IMR-90 (cell line): Measurements from ENCODE around the gene SH3TC1. TPM values are rescaled to one million over a fixed set of nuclear protein-coding genes. Genes with fewer than 3 reads are reported as not detected.

Source experiments
- ATAC-seq: fragments of 200-7000 bp; cut with Tn5 transposase; 2 replicates; pipeline ENCODE4 v1.9.1; 2020; ENCODE audit warnings: low read depth, mild to moderate bottlenecking, moderate library complexity
- BruUV-seq: library from RNA; stranded (reverse); fragments of 400-500 nt; replicated peaks from 2 replicates; lab custom pipeline; 2021; lab: Mats Ljungman, UMichigan
- CTCF ChIA-PET: fragments of 300-600 bp; formaldehyde crosslinking; extraction: SDS; loops from one replicate; lab custom pipeline; 2021; ENCODE audit warnings: antibody characterized with exemption; lab: Yijun Ruan, JAX
- POLR2A ChIA-PET: fragments of 300-600 bp; sonication (Branson Sonifier 250); formaldehyde crosslinking; loops from one replicate; lab custom pipeline; 2022; ENCODE audit warnings: antibody characterized with exemption; ENCODE audit not compliant: unreplicated experiment; lab: Charles Lee
- DNase-seq: peaks from one replicate; pipeline ENCODE4 v3.0.0; 2013
- H2AFZ ChIP-seq: replicated peaks from 2 replicates; pipeline ENCODE3; 2013; ENCODE audit warnings: low read length, mild to moderate bottlenecking; ENCODE audit not compliant: poor library complexity
- H2AK5ac ChIP-seq: 2 replicates; pipeline ENCODE4 v1.6.1; 2013; ENCODE audit warnings: low read depth, low read length, inconsistent platforms
- H2AK9ac ChIP-seq: replicated peaks from 2 replicates; pipeline ENCODE3; 2013; ENCODE audit warnings: mild to moderate bottlenecking, low read depth, low read length, moderate library complexity; ENCODE audit not compliant: poor library complexity
- H2BK120ac ChIP-seq: 2 replicates; pipeline ENCODE4 v1.6.1; 2013; ENCODE audit warnings: low read depth, low read length, inconsistent platforms
- H2BK15ac ChIP-seq: 3 replicates; pipeline ENCODE4 v1.6.1; 2013; ENCODE audit warnings: low read depth, low read length, inconsistent platforms
- H2BK20ac ChIP-seq: 2 replicates; pipeline ENCODE4 v1.6.1; 2013; ENCODE audit warnings: low read depth, mild to moderate bottlenecking, inconsistent platforms, low read length, moderate library complexity
- H2BK5ac ChIP-seq: 2 replicates; pipeline ENCODE4 v1.6.1; 2013; ENCODE audit warnings: mild to moderate bottlenecking, low read depth, low read length, inconsistent platforms; ENCODE audit not compliant: poor library complexity, severe bottlenecking
- H3K14ac ChIP-seq: replicated peaks from 2 replicates; pipeline ENCODE4 v1.6.1; 2013; ENCODE audit warnings: low read depth, low read length, inconsistent platforms
- H3K18ac ChIP-seq: 2 replicates; pipeline ENCODE4 v1.6.1; 2013; ENCODE audit warnings: low read depth, low read length, control low read depth
- H3K23ac ChIP-seq: 2 replicates; pipeline ENCODE4 v1.6.1; 2013; ENCODE audit warnings: low read depth, low read length, inconsistent platforms
- H3K27ac ChIP-seq: 2 replicates; pipeline ENCODE4 v1.5.1; 2013; ENCODE audit warnings: mild to moderate bottlenecking, control low read depth, low read length; ENCODE audit not compliant: insufficient read depth
- H3K27me3 ChIP-seq: 2 replicates; pipeline ENCODE4 v1.6.1; 2013; ENCODE audit warnings: low read length; ENCODE audit not compliant: control insufficient read depth, insufficient read depth
- H3K36me3 ChIP-seq: 2 replicates; pipeline ENCODE4 v1.6.1; 2013; ENCODE audit warnings: low read length, mixed read lengths; ENCODE audit not compliant: control insufficient read depth, insufficient read depth
- H3K4ac ChIP-seq: 2 replicates; pipeline ENCODE4 v1.6.1; 2013; ENCODE audit warnings: low read depth, low read length, inconsistent platforms
- H3K4me1 ChIP-seq: 2 replicates; pipeline ENCODE4 v1.6.1; 2013; ENCODE audit warnings: low read length, mixed read lengths; ENCODE audit not compliant: control insufficient read depth, insufficient read depth
- H3K4me2 ChIP-seq: 2 replicates; pipeline ENCODE4 v1.6.1; 2013; ENCODE audit warnings: low read depth, mild to moderate bottlenecking, control low read depth, low read length, moderate library complexity
- H3K4me3 ChIP-seq: 2 replicates; pipeline ENCODE4 v1.5.1; 2013; ENCODE audit warnings: low read depth, mild to moderate bottlenecking, control low read depth, low read length, moderate library complexity; ENCODE audit not compliant: insufficient read depth
- H3K56ac ChIP-seq: 2 replicates; pipeline ENCODE4 v1.6.1; 2013; ENCODE audit warnings: low read length, inconsistent platforms; ENCODE audit not compliant: insufficient read depth; ENCODE audit errors: extremely low read depth
- H3K79me1 ChIP-seq, 2 experiments: 2 replicates each; pipeline ENCODE4 v1.6.1; 2013; ENCODE audit warnings: low read length in 2 of 2, inconsistent platforms in 1 of 2, low read depth in 1 of 2
- H3K9ac ChIP-seq: 2 replicates; pipeline ENCODE4 v1.6.1; 2013; ENCODE audit warnings: low read depth, low read length, control low read depth
- H3K9me1 ChIP-seq: 2 replicates; pipeline ENCODE4 v1.6.1; 2013; ENCODE audit warnings: low read length, inconsistent platforms; ENCODE audit not compliant: insufficient read depth
- H3K9me3 ChIP-seq: 2 replicates; pipeline ENCODE4 v1.6.1; 2013; ENCODE audit warnings: low read length; ENCODE audit not compliant: control insufficient read depth, insufficient read depth
- H4K20me1 ChIP-seq: 2 replicates; pipeline ENCODE4 v1.6.1; 2013; ENCODE audit warnings: low read length, inconsistent platforms; ENCODE audit not compliant: insufficient read depth
- H4K5ac ChIP-seq: 2 replicates; pipeline ENCODE4 v1.6.1; 2013; ENCODE audit warnings: mild to moderate bottlenecking, low read depth, low read length, control low read depth
- H4K8ac ChIP-seq, 2 experiments: 2 replicates each; pipeline ENCODE4 v1.6.1; 2013; ENCODE audit warnings: low read depth in 2 of 2, low read length in 2 of 2, control low read depth in 1 of 2, inconsistent platforms in 1 of 2
- H4K91ac ChIP-seq: 2 replicates; pipeline ENCODE4 v1.6.1; 2013; ENCODE audit warnings: low read depth, low read length, inconsistent platforms; ENCODE audit not compliant: insufficient read depth
- MAZ ChIP-seq: IDR thresholded peaks from 2 replicates; pipeline ENCODE4 v1.6.1; 2012; ENCODE audit warnings: low read depth, mild to moderate bottlenecking, low read length, improper control_type of control experiment, moderate library complexity, borderline replicate concordance
- WGBS, 2 experiments: methylation state at CpG; one replicate each; pipeline versions ENCODE4 v1.1.5 to v1.1.7; 2013; ENCODE audit warnings: missing lambda C conversion rate in 2 of 2; ENCODE audit not compliant: insufficient read length in 1 of 2; ENCODE audit errors: extremely low coverage in 2 of 2; 5-methylcytosine and 5-hydroxymethylcytosine counted together
- dilution Hi-C: fragments of 300-500 bp; cut with HindIII; formaldehyde crosslinking; loops from one replicate; pipeline ENCODE4 v1.14.3; 2018; ENCODE audit warnings: low sequenced_read_pairs; ENCODE audit not compliant: unreplicated experiment
- in situ Hi-C: fragments of 300-500 bp; cut with MboI; formaldehyde crosslinking; loops from 3 replicates; pipeline ENCODE4 v1.14.3; 2019; ENCODE audit warnings: low sequenced_read_pairs, inconsistent platforms, mixed read lengths
- intact Hi-C: fragments of 100-400 bp; cut with micrococcal nuclease; formaldehyde crosslinking; loops from 2 replicates; pipeline ENCODE4 v1.10.0; 2022
- polyA plus RNA-seq, 3 experiments: library from polyadenylated mRNA; depleted of rRNA; stranded (reverse); fragments of >200 nt; gene quantifications; 2 replicates each; pipeline ENCODE4 v1.2.3, GENCODE V29; 2012; ENCODE audit warnings: low replicate concordance in 1 of 3
- total RNA-seq: library from RNA; depleted of rRNA; stranded (reverse); fragments of >200 nt; gene quantifications from 2 replicates; pipeline ENCODE4 v1.2.3, GENCODE V29; 2012

Gene SH3TC1
- total and polyA plus RNA-seq, 2 of the 4 experiments (the other 2 are of a cell fraction), result 1.6 to 2.2 TPM

DNA sequence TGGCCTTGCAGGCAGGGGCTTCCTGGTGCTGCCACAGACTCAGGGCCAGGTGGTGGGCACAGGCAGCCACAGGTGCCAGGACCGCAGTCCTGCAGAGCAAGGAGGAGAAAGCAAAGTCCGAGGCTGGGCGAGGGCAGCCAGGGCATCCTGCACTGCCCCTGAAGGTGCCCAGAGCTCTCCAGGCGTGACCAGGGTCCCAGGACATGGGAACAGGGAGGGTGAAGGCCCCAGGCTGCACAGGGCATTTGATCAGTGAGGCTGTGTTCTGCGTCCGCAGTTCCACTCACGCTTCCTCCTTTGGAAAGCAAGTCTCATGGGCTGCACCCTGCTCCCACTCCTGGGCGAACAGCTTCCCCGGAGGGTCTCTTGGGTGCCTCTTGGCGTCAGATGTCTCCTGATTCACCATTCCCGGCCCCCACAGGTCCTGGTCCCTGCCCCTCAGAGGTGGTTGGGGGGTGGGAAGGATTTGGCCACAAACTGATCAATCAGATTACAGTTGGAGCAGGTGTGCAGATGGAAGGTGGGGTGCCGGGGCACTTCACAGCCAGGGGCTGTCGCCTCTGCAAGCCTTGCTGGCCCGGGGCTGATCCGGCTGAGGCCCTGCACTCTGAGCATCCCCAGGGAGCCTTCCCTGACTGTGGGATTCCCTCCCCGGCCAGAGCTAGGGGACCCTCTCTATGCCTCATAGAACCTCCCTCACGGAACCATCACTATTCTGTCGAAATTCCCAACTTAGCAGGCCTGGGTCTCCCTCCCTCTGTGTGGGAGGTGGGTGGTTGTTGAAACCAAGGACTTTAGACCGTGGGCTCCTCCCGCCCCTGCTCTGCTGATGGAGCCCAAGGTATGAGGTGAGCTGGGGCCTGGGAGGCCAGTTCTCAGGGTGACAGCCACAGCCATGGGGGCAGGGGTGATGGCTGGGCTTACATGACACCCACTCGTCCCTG is 3.3 kb downstream of the SH3TC1 start:
- no peak overlapping the region for H2AK9ac ChIP-seq
- H3K56ac ChIP-seq, result no peak overlapping the region
- H3K4me1 ChIP-seq, result peaks cover 17% of the 10 kb centered on the region
- no peak overlapping the region for H3K4ac ChIP-seq
- H3K79me1 ChIP-seq, result no peaks in the 10 kb centered on the region
- dilution Hi-C loops, result no loop called here
- H4K5ac ChIP-seq, result no peak overlapping the region
- no TSS peak for BruUV-seq
- H3K9me3 ChIP-seq, result no peaks in the 10 kb centered on the region
- no peak for DNase-seq
- no peak overlapping the region for H3K18ac ChIP-seq
- no peak overlapping the region for H3K9ac ChIP-seq
- 100% methylated on average over 3 of the region's 21 CpGs; no CpG with 5 or more reads in 1 of the 2 experiments for WGBS, 2 experiments
- TF ChIP-seq MAZ, result no peak
- no peak for ATAC-seq
- ChIA-PET POLR2A (no interaction called here), CTCF (no interaction called here)
- no peak overlapping the region for H2BK120ac ChIP-seq
- H4K91ac ChIP-seq, result no peak overlapping the region
- no peak overlapping the region for H3K23ac ChIP-seq
- in situ Hi-C loops, result loop anchor here (25.0 kb wide), 1 partner anchor 410 kb away; no protein-coding TSS in a partner anchor
- peaks cover 10% of the 10 kb centered on the region; the same call in 1 of the 2 replicates for H3K9me1 ChIP-seq
- no peak overlapping the region for H2BK20ac ChIP-seq
- H3K27me3 ChIP-seq, result no peaks in the 10 kb centered on the region; the same call in 1 of the 2 replicates
- no peak overlapping the region for H3K4me3 ChIP-seq
- intact Hi-C loops, result no loop called here
- no peak overlapping the region for H2AFZ ChIP-seq
- H3K27ac ChIP-seq, result no peak overlapping the region
- H2BK15ac ChIP-seq, result no peak overlapping the region
- no peak overlapping the region for H2AK5ac ChIP-seq
- no peak overlapping the region for H3K14ac ChIP-seq
- no peak overlapping the region for H4K8ac ChIP-seq
- H3K36me3 ChIP-seq, result no peaks in the 10 kb centered on the region
- H2BK5ac ChIP-seq, result no peak overlapping the region
- no peak overlapping the region for H3K4me2 ChIP-seq
- no peaks in the 10 kb centered on the region for H4K20me1 ChIP-seq
